GM21786 (cell line): ENCODE measurements around the gene MEF2A.
"Not testable (repeated sequence)": the region's sequence is repeated elsewhere in the genome, so short reads cannot be mapped to it uniquely, and the experiment has no call there.

Source experiments
- ATAC-seq: cut with Tn5 transposase; IDR thresholded peaks from one replicate; pipeline ENCODE4 v1.9.1; 2021; ENCODE audit not compliant: unreplicated experiment

MEF2A gene

DNA sequence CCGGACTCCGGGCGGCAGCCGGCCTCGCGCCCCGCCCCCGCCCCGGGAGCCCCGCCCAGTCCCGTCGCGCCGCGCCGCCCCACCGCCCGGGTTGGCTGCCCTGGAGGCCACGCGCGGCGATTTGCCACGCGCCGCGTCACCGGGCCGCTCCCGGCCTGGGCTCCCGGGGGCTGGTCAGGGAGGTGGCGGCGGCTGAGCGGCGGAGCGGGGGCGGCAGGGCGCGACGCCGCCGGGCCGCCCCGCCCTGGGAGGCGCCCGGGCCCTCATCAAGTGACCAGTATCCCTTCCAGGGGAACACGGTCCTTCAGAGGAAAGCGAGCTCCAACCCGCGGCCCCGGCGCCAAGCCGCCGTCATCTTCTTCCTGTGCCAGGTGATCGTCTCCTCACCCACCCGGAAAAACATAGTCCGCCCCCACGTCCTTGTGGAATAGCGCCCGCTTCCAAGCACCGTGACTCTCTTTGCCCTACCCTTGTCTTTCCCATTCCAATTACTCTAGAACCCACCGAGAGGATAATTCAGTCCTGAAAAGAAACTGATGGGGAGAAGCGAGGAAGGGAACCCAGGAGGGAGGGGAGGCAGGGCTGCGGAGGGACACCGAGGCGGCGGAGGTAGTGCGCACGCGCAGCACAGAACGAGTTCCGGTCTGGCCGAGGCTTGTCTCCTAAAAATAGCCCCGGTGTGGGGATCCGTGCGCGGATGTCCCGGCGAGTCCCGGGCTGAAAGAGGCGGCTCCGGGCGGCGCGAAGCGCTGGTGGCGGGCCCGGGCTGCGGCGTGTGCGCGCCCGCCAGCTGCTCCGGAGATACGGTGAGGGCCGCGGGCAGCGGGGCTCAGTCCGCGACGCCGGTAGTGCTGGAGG lies at the start of gene MEF2A:
MEF2A (plus strand) TSS at position 686 of the 858 bp plus-strand sequence. CDS start 67,136 bp downstream, outside the sequence.
- peak; percentile 39 for ATAC-seq

GRCh38 chr15:99518191-99518590 lies 47.6 kb upstream of the MEF2A start:
- ATAC-seq = no peak

- ATAC-seq = not testable (repeated sequence)
Observed at GRCh38 chr15:99519366-99519765, 46.4 kb upstream of the MEF2A start.

DNA sequence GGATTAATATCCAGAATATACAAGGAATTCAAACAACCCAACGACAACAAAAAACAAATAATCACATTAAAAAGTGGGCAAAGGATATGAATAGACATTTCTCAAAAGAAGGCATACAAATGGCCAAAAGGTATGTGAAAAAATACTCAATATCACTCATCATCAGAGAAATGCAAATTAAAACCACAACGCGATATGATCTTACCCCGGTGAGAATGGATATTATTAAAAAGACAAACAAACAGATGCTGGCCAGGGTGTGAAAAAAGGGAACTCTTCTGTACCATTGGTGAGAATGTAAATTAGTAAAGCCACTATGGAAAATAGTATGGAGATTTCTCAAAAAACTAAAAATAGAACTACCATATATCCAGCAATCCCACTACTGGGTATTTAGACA lies 43.5 kb upstream of the MEF2A start:
- no peak for ATAC-seq

- ATAC-seq = no peak
Observed at GRCh38 chr15:99526176-99526575, 39.6 kb upstream of the MEF2A start.

- ATAC-seq = no peak
Observed at GRCh38 chr15:99526671-99527070, 39.1 kb upstream of the MEF2A start.

DNA sequence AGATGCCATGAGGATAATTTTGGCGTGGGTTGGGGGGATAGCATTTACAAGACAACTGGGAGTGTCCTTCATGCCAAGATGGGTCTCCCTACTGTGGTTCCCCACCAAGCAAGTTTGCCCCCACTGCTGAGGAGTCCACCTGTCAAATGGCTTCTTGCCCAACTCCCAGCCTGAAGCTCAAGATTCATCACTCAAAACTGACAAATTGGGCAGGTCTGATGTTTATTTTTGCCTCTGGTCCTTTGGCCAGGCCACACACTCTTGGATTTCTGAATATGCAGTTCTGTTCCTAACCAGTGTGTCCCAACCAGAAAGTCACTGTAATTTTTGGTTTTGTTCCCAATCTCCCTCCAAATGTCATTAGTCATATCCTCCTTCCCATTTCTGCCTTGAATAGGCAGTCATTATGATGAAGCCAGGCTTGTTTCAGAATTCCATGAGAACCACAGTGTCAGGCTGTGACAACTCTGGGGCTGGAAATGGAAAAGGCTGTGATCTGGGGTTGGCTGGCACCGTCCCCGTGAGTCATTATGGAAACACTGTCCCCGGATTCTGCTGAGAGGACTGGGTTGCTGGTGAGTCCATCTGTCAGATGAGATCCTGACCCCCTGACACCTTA lies 29.3 kb upstream of the MEF2A start:
- ATAC-seq = no peak

GRCh38 chr15:99537344-99537743 lies 28.4 kb upstream of the MEF2A start:
- ATAC-seq = no peak

DNA sequence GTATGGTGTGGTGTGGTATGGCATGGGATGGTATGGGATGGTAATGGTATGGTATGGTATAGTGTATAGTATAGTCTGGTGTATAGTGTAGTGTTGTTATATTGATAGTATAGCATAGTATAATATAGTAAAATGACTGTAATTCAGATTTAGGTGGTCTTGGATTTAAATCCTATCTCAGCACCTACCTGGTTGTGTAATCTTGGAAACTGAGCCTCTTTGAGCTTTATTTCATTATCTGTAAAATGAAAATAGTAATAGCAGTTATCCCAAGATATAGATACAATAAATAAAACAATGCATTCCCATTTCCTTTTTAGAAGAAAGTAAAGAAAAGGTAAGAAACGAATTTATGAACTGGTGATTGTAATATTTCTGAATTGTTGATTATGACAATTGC lies 27.5 kb upstream of the MEF2A start:
- no peak for ATAC-seq

DNA sequence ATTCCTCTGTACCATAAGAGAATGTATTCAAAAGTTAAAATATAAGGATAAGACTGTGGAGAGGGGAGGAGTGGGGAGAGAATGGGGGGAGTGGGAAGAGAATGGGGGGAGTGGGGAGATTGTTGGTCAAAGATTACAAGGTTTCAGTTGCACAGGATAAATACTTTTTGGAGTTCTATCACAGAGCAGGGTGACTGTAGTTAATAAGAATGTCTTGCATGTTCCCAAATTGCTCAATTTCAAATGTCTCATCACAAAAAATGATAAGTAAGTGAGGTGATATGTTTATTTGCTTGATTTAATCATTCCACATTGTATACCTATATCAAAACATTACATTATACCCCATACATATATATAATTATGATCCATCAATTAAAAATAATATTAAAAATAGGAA lies 23.0 kb upstream of the MEF2A start:
- ATAC-seq = no peak

GRCh38 chr15:99545605-99546004 lies 20.2 kb upstream of the MEF2A start:
- no peak for ATAC-seq

DNA sequence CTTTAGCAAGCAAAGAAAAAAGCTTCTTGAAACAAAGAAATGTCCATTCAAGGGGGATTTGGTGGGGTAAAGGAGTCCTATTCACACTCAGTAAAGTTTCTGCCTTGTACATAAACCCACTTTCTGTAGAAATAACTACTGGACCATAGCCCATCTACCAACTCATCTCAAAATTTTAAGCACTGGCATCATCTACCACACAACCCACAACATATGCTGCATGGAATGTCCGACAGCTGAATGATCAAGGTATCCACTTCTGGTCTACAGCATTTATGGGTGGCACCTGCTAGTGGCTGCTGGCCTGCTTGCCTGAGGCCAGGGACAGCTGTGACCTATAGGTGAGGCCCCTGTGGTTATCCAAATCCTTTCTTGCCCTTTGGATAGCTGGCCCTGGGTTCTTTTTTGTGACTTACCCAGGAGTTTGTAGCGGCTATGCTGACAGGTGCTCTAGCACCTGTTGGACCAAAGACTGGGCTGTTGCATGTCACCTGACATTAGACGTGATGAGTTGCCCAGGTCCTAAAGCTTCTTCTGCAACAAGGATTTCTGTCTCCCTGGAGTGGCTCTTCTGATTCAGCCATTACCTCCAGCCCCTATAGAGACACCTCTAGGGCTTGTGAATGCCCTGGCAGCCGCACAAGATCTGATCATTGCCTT lies 19.2 kb upstream of the MEF2A start:
- ATAC-seq = no peak

DNA sequence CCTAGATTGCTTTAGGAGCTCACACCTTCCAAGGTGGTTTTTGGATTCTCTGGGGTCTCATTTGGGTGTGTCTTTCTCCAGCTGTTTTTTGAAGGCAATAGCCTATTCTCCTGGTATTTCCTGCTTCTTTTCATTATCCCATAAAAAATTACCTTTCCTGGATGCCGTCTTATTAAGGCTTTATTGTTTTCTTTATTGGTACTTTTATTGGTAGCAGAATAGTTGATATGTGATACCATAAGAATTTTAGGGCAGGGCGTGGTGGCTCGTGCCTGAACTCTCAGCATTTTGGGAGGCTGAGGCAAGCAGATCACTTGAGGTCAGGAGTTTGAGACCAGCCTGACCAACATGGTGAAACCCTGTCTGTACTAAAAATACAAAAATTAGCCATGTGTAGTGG lies 18.3 kb upstream of the MEF2A start:
- ATAC-seq = no peak

- ATAC-seq = no peak
Observed at GRCh38 chr15:99550077-99550476, 15.7 kb upstream of the MEF2A start.

GRCh38 chr15:99552111-99552510 lies 13.7 kb upstream of the MEF2A start:
- no peak for ATAC-seq

DNA sequence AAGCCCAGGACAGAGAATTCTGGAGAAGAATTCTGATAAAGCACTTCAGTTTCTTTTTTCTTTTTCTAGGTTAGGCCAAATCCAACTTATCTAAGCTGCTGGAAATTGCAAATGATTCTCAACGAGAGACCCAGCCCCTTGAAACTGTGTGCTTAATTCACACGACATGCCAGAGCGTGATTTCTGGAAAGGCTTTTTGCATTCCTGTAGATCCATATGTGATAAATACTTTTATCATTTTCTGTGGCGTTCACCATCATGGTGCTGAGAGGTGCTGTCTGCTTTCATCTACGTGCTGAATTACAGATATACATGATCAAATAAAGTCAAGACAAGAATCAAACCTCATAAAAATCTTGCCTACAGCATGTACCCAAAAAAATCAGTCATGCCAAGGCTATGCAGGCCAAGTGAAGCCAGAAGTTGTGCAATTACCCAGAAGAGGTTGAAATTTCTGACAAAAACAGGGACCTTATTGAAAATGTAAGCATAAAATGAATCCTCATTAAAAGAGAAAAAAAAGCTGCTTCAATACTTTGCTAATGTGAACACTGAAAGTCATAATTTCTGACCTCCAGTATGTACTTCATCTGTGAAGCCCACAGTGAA lies 10.8 kb upstream of the MEF2A start:
- no peak for ATAC-seq

- no peak for ATAC-seq
Observed at GRCh38 chr15:99556011-99556410, 9.8 kb upstream of the MEF2A start.

- ATAC-seq = no peak
Observed at GRCh38 chr15:99556578-99556977, 9.2 kb upstream of the MEF2A start.

DNA sequence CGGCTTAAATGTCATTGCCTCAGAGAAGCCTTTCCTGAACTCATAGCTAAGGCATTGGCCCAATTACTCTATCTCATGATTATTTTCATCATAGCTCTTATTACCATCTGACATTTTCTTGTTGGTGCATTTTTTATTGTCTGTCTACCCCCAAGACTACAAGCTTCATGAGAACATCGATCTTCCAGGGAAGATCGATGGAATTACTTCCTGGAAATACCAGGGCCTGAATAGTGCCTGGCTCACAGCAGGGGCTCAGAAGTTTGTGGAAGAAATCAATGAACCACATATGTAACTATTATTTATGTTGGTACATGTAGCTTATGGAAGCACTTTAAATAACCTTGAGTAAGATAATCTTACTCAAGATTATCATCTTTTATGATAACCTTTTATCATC lies 7.7 kb upstream of the MEF2A start:
- ATAC-seq = no peak

DNA sequence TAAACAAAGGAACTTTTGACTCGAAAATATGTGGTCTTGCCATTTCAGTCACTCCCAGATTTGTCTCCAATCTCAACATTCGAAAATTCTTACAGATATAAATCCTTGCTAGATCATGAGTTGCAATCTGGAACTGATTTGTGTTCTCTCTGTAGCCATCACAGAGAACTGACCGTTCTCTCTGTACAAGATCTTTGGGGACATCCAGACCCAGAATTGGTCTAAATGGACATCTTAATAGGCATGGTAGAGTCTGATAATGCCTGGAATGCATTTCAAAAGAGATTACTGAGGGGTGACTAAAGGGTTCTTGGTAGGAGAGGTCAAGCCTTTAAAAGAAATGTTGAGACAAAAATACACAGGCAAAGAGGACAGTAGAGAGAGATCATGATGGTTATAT lies 7.2 kb upstream of the MEF2A start:
- ATAC-seq = no peak

- ATAC-seq = no peak
Observed at GRCh38 chr15:99561476-99562230, 4.1 kb upstream of the MEF2A start.
